Immature natural killer cell (primary cell): Measurements from ENCODE around the gene HECTD2. TPM values are rescaled to one million over a fixed set of nuclear protein-coding genes. Genes with fewer than 3 reads are reported as not detected.
"Not testable (repeated sequence)": the region's sequence is repeated elsewhere in the genome, so short reads cannot be mapped to it uniquely, and the experiment has no call there.

Experiments used
- DNase-seq, 3 donors: peaks; one replicate each; pipeline ENCODE4 v3.0.0; 2022; ENCODE audit warnings: mixed read lengths in 1 of 3
- H3K27ac Mint-ChIP-seq, 6 donors: one replicate each; pipeline ENCODE4 v1.8.0; 2020; ENCODE audit warnings: mixed read lengths in 6 of 6, mild to moderate bottlenecking in 5 of 6, inconsistent platforms in 4 of 6, moderate library complexity in 3 of 6
- H3K27me3 Mint-ChIP-seq, 3 donors: one replicate each; pipeline ENCODE4 v1.8.0; 2020 to 2021; ENCODE audit warnings: low read depth in 3 of 3, mild to moderate bottlenecking in 3 of 3, mixed read lengths in 3 of 3, moderate library complexity in 3 of 3, inconsistent platforms in 1 of 3
- H3K36me3 Mint-ChIP-seq, 3 donors: one replicate each; pipeline ENCODE4 v1.8.0; 2020; ENCODE audit warnings: mixed read lengths in 3 of 3, inconsistent platforms in 2 of 3, mild to moderate bottlenecking in 2 of 3
- H3K4me1 Mint-ChIP-seq, 2 donors: one replicate each; pipeline ENCODE4 v1.8.0; 2020; ENCODE audit warnings: inconsistent platforms in 2 of 2, mild to moderate bottlenecking in 2 of 2, mixed read lengths in 2 of 2, moderate library complexity in 1 of 2
- H3K4me3 Mint-ChIP-seq, 5 donors: one replicate each; pipeline ENCODE4 v1.8.0; 2020; ENCODE audit warnings: mild to moderate bottlenecking in 5 of 5, mixed read lengths in 5 of 5, inconsistent platforms in 3 of 5, moderate library complexity in 3 of 5
- H3K9me3 Mint-ChIP-seq, 6 donors: one replicate each; pipeline ENCODE4 v1.8.0; 2020; ENCODE audit warnings: mild to moderate bottlenecking in 6 of 6, mixed read lengths in 6 of 6, inconsistent platforms in 4 of 6, moderate library complexity in 3 of 6
- polyA plus RNA-seq, 3 donors: library from polyadenylated mRNA; unstranded; fragments of 300-500 nt; fragmentation: Illumina TruSeq; gene quantifications; one replicate each; pipeline ENCODE4 v1.2.3, GENCODE V29; 2021

Gene HECTD2, protein sequence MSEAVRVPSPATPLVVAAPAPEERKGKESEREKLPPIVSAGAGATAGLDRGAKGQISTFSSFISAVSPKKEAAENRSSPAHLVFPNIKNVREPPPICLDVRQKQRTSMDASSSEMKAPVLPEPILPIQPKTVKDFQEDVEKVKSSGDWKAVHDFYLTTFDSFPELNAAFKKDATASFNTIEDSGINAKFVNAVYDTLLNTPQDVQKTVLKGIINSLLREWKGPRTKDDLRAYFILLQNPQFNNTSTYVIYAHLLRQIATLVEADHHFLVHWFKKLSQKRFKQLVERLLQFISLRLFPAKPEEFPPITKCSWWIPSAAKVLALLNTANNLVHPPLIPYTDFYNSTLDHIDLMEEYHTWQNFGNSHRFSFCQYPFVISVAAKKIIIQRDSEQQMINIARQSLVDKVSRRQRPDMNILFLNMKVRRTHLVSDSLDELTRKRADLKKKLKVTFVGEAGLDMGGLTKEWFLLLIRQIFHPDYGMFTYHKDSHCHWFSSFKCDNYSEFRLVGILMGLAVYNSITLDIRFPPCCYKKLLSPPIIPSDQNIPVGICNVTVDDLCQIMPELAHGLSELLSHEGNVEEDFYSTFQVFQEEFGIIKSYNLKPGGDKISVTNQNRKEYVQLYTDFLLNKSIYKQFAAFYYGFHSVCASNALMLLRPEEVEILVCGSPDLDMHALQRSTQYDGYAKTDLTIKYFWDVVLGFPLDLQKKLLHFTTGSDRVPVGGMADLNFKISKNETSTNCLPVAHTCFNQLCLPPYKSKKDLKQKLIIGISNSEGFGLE
- polyA plus RNA-seq: 1 to 10 TPM in 2 of 3 donors, under 1 TPM in 1; 0.41 to 2.8 (median 1.3) TPM

DNA sequence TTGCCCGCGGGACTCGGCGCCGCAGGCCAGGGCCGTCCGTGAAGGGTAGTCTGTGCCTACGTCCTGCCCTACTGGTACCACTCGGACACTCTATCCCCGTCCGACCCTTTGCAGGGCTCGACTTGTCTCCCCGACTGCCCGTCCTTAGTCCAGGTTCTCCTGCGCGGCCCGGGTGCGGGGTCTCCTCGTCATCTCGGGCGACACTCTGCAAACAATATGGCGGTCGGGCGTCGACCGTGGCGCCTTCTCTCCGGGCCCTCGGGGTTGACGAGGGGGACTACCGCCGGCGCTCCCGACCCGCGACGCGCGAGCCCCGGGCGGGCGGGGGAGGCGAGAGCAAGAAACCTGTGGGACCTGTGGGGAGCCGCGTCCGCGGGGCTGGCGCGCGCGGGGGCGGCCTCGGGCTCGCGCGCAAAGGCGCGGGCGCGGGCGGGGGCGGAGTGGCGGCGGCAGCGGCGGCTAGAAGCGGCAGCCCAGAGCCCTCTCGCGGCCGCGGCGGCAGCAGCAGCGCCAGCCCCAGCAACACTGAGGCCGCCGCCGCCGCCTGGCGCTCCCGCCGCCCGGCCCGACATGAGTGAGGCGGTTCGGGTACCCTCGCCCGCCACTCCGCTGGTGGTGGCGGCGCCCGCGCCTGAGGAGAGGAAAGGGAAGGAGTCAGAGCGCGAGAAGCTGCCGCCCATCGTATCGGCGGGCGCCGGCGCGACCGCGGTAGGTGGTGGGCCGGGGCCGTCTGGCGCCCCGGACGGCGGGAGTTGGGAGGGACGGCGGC lies at the start of gene HECTD2:
HECTD2 (plus strand) TSS at position 476 of the 769 bp plus-strand sequence; CDS start at position 571, 95 bp downstream.
- H3K27me3 Mint-ChIP-seq: peaks cover 0 to 9% (median 5%) of the 10 kb centered on the region in 3 donors
- no peaks in the 10 kb centered on the region for H3K36me3 Mint-ChIP-seq
- peak within 1 kb of the TSS; percentile 83 to 97 (median 88) for H3K4me3 Mint-ChIP-seq
- H3K4me1 Mint-ChIP-seq: peaks cover 15 to 20% of the 10 kb centered on the region in 2 donors
- H3K27ac Mint-ChIP-seq: peak within 1 kb of the TSS; percentile 81 to 97 (median 90)
- peaks cover 0 to 2% (median 0%) of the 10 kb centered on the region in 6 donors for H3K9me3 Mint-ChIP-seq
- DNase-seq: peak; percentile 85 to 88 (median 85)

- Mint-ChIP-seq H3K27ac (no peak overlapping the region), H3K36me3 (no peaks in the 10 kb centered on the region), H3K27me3 (peaks cover 3 to 25% (median 4%) of the 10 kb centered on the region in 3 donors), H3K4me1 (no peaks in the 10 kb centered on the region), H3K4me3 (no peak overlapping the region), H3K9me3 (peaks cover 0 to 8% (median under 1%) of the 10 kb centered on the region in 6 donors)
- DNase-seq: no peak
Observed at GRCh38 chr10:91360461-91360860, 49.7 kb upstream of the HECTD2 start.

DNA sequence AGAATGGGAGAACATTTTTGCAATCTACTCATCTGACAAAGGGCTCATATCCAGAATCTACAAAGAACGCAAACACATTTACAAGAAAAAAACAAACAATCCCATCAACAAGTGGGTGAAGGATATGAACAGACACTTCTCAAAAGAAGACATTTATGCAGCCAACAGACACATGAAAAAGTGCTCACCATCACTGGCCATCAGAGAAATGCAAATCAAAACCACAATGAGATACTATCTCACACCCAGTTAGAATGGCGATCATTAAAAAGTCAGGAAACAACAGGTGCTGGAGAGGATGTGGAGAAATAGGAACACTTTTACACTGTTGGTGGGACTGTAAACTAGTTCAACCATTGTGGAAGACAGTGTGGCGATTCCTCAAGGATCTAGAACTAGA lies 44.6 kb upstream of the HECTD2 start:
- H3K4me1 Mint-ChIP-seq, H3K4me3 Mint-ChIP-seq, H3K27ac Mint-ChIP-seq, H3K36me3 Mint-ChIP-seq, DNase-seq: not testable (repeated sequence)
- H3K9me3 Mint-ChIP-seq: peaks cover 0 to 12% (median 2%) of the 10 kb centered on the region in 6 donors
- peaks cover 4 to 27% (median 7%) of the 10 kb centered on the region in 3 donors for H3K27me3 Mint-ChIP-seq

GRCh38 chr10:91366704-91367103 lies 43.4 kb upstream of the HECTD2 start:
- no peaks in the 10 kb centered on the region for H3K4me1 Mint-ChIP-seq
- no peaks in the 10 kb centered on the region for H3K36me3 Mint-ChIP-seq
- H3K27ac Mint-ChIP-seq: no peak overlapping the region
- DNase-seq: no peak
- peaks cover 4 to 22% (median 7%) of the 10 kb centered on the region in 3 donors for H3K27me3 Mint-ChIP-seq
- no peak overlapping the region for H3K4me3 Mint-ChIP-seq
- H3K9me3 Mint-ChIP-seq: peaks cover 0 to 14% (median 2%) of the 10 kb centered on the region in 6 donors

DNA sequence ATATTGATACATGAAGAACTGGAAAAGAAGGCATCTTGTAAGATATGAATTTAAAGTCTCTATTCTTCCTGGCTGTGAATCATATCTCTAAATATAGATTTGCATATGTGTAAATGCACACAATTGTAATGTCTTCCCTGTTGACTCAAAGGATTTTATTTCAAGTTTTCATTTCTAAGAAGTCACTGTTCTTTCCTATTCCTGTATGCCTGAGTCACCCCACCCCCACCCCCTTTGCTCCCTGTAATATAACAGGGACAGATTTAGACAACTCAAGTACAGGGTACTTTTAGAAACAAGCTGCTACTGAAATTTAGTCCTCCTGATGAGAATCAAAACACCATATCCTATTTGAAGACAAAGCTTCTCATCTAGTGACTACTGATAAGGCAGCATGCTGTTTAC lies 43.0 kb upstream of the HECTD2 start:
- no peak overlapping the region for H3K27ac Mint-ChIP-seq
- no peak overlapping the region for H3K4me3 Mint-ChIP-seq
- H3K36me3 Mint-ChIP-seq: no peaks in the 10 kb centered on the region
- DNase-seq: no peak
- peaks cover 4 to 20% (median 7%) of the 10 kb centered on the region in 3 donors for H3K27me3 Mint-ChIP-seq
- peaks cover 0 to 14% (median 2%) of the 10 kb centered on the region in 6 donors for H3K9me3 Mint-ChIP-seq
- H3K4me1 Mint-ChIP-seq: no peaks in the 10 kb centered on the region

DNA sequence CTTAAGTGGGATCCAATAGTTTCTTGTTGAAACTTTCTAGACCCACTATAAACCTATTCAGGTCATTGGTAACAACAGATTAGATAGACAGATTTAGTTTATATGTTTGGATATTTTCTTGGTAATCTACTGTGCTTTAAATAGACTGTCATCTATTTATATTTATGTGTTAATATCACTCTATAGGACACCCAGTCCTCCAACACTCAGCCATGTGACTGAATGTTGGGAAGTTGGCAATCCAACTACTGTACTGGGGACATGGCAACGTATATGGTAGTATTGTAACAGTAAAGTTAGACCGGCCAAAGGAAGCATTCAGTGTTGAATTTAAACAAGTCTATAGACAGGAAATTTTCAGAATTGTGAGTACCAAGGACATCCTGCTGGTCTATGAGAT lies 42.6 kb upstream of the HECTD2 start:
- Mint-ChIP-seq H3K27me3 (peaks cover 4 to 18% (median 7%) of the 10 kb centered on the region in 3 donors), H3K36me3 (no peaks in the 10 kb centered on the region), H3K27ac (no peak overlapping the region), H3K4me1 (no peaks in the 10 kb centered on the region), H3K4me3 (no peak overlapping the region), H3K9me3 (peaks cover 0 to 14% (median 2%) of the 10 kb centered on the region in 6 donors)
- no peak for DNase-seq

DNA sequence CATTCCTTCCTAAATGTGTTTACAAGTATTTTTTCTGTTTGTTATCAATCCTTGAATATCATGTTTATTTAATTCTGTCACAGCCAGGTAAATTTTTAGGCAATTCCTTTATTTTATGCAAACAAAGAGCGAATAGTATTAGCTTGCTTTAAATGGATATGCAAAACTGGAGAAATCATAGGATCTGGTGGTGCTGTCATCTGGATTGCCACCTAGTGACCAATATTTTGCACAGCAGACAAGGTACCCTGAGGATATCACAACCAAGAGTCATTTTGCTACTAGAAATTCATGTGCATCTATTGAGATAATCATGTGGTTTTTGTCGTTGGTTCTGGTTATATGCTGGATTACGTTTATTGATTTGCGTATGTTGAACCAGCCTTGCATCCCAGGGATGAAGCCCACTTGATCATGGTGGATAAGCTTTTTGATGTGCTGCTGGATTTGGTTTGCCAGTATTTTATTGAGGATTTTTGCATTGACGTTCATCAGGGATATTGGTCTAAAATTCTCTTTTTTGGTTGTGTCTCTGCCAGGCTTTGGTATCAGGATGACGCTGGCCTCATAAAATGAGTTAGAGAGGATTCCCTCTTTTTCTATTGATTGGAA lies 40.1 kb upstream of the HECTD2 start:
- not testable (repeated sequence) for H3K4me3 Mint-ChIP-seq, DNase-seq, H3K4me1 Mint-ChIP-seq, H3K27me3 Mint-ChIP-seq, H3K27ac Mint-ChIP-seq, H3K36me3 Mint-ChIP-seq
- H3K9me3 Mint-ChIP-seq: peaks cover 15 to 22% (median 20%) of the 10 kb centered on the region in 6 donors

GRCh38 chr10:91374052-91374451 lies 36.1 kb upstream of the HECTD2 start:
- Mint-ChIP-seq H3K4me1 (peaks cover 4% of the 10 kb centered on the region in 2 donors), H3K27me3 (peaks cover 4 to 13% (median 11%) of the 10 kb centered on the region in 3 donors), H3K9me3 (peaks cover 18 to 43% (median 29%) of the 10 kb centered on the region in 6 donors), H3K4me3 (no peak overlapping the region), H3K27ac (no peak overlapping the region), H3K36me3 (peaks cover 4 to 7% (median 4%) of the 10 kb centered on the region in 3 donors)
- no peak for DNase-seq

- peak in 2 of 3 donors; percentile 4 to 12 for DNase-seq
- Mint-ChIP-seq H3K9me3 (peaks cover 16 to 41% (median 26%) of the 10 kb centered on the region in 6 donors), H3K4me1 (peaks cover 4% of the 10 kb centered on the region in 2 donors), H3K27me3 (peaks cover 2 to 10% (median 9%) of the 10 kb centered on the region in 3 donors), H3K27ac (no peak overlapping the region), H3K4me3 (no peak overlapping the region), H3K36me3 (peaks cover 4 to 7% (median 4%) of the 10 kb centered on the region in 3 donors)
Observed at GRCh38 chr10:91378061-91378460, 32.1 kb upstream of the HECTD2 start.

DNA sequence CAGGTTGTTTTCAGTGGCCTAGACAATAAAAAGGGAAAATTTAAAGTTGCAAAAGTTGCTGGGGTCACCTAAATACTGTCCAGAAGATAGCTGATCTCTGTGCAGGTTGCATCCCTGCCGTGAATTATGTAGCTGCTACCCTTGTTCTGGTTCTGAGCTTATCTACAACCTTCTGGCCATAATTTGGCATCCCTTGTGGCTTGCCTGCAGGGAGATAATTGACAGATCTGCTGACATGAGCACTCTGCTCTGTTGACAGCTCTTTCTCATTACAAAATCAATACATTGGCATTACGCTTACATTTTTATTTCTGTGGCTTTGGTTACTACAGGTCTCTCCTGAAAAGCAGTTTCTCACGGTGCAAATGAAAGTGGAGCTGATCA lies 29.3 kb upstream of the HECTD2 start:
- Mint-ChIP-seq H3K27me3 (peaks cover 3 to 9% (median 9%) of the 10 kb centered on the region in 3 donors), H3K4me1 (peaks cover 4% of the 10 kb centered on the region in 2 donors)

GRCh38 chr10:91381257-91381891 lies 28.8 kb upstream of the HECTD2 start:
- H3K27ac Mint-ChIP-seq: no peak overlapping the region
- no peaks in the 10 kb centered on the region for H3K36me3 Mint-ChIP-seq
- H3K9me3 Mint-ChIP-seq: peaks cover 1 to 9% (median 4%) of the 10 kb centered on the region in 6 donors
- H3K4me3 Mint-ChIP-seq: no peak overlapping the region
- peaks cover 4% of the 10 kb centered on the region in 2 donors for H3K4me1 Mint-ChIP-seq
- no peak for DNase-seq
- peaks cover 3 to 9% (median 7%) of the 10 kb centered on the region in 3 donors for H3K27me3 Mint-ChIP-seq

More for the DNA sequence above, 29.3 kb upstream of the HECTD2 start:
- Mint-ChIP-seq H3K36me3 (no peaks in the 10 kb centered on the region), H3K4me3 (no peak overlapping the region), H3K27ac (no peak overlapping the region), H3K9me3 (peaks cover 1 to 14% (median 6%) of the 10 kb centered on the region in 6 donors)
- no peak for DNase-seq

- Mint-ChIP-seq H3K36me3 (no peaks in the 10 kb centered on the region), H3K27ac (no peak overlapping the region), H3K27me3 (peaks cover 3 to 11% (median 5%) of the 10 kb centered on the region in 3 donors), H3K9me3 (no peaks in the 10 kb centered on the region), H3K4me3 (no peak overlapping the region), H3K4me1 (peaks cover 4 to 6% of the 10 kb centered on the region in 2 donors)
- no peak for DNase-seq
Observed at GRCh38 chr10:91385306-91386085, 24.6 kb upstream of the HECTD2 start.
